Natural killer cell (primary cell): Measurements from ENCODE around the gene MYO7B. TPM values are rescaled to one million over a fixed set of nuclear protein-coding genes. Genes with fewer than 3 reads are reported as not detected.
"Not testable (repeated sequence)": the region's sequence is repeated elsewhere in the genome, so short reads cannot be mapped to it uniquely, and the experiment has no call there.

ENCODE experiments used
- ATAC-seq, 3 donors: fragments of 150-1000 bp in 2 of 3; fragments of 200-7000 bp in 1 of 3; cut with Tn5 transposase; 1 replicate in 1 of 3; 2 replicates in 2 of 3; pipeline ENCODE4 v1.10.0; 2021; ENCODE audit warnings: mild to moderate bottlenecking in 2 of 3, moderate library complexity in 2 of 3
- DNase-seq, 2 donors: peaks; one replicate each; pipeline versions ENCODE4 v3.0.0 to v3.0.0-alpha.2; 2013 to 2021; ENCODE audit warnings: mixed read lengths in 1 of 2
- H3K27ac ChIP-seq: one replicate; pipeline ENCODE4 v1.5.1; 2013; ENCODE audit warnings: mild to moderate bottlenecking, low read length
- H3K27me3 ChIP-seq: one replicate; pipeline ENCODE4 v1.6.1; 2013; ENCODE audit warnings: low read length; ENCODE audit not compliant: control insufficient read depth, insufficient read depth
- H3K36me3 ChIP-seq: one replicate; pipeline ENCODE4 v1.6.1; 2013; ENCODE audit warnings: low read length; ENCODE audit not compliant: control insufficient read depth, insufficient read depth
- H3K4me1 ChIP-seq: one replicate; pipeline ENCODE4 v1.6.1; 2013; ENCODE audit warnings: low read length; ENCODE audit not compliant: control insufficient read depth, insufficient read depth
- H3K4me3 ChIP-seq: one replicate; pipeline ENCODE4 v1.5.1; 2013; ENCODE audit warnings: low read length
- H3K9me3 ChIP-seq: one replicate; pipeline ENCODE4 v1.6.1; 2013; ENCODE audit warnings: low read length; ENCODE audit not compliant: control insufficient read depth, insufficient read depth
- H3K27ac Mint-ChIP-seq, 2 donors: one replicate each; pipeline ENCODE4 v1.8.0; 2022; ENCODE audit warnings: mild to moderate bottlenecking in 2 of 2, mixed read lengths in 2 of 2, moderate library complexity in 1 of 2
- H3K27me3 Mint-ChIP-seq, 2 donors: one replicate each; pipeline ENCODE4 v1.8.0; 2022; ENCODE audit warnings: low read depth in 2 of 2, mixed read lengths in 2 of 2
- H3K36me3 Mint-ChIP-seq: one replicate; pipeline ENCODE4 v1.8.0; 2022; ENCODE audit warnings: mixed read lengths
- H3K4me1 Mint-ChIP-seq, 2 donors: one replicate each; pipeline ENCODE4 v1.8.0; 2022; ENCODE audit warnings: mixed read lengths in 2 of 2
- H3K4me3 Mint-ChIP-seq: one replicate; pipeline ENCODE4 v1.8.0; 2022; ENCODE audit warnings: mild to moderate bottlenecking, moderate library complexity, mixed read lengths
- H3K9me3 Mint-ChIP-seq, 2 donors: one replicate each; pipeline ENCODE4 v1.8.0; 2022; ENCODE audit warnings: mixed read lengths in 2 of 2
- WGBS: methylation state at CpG from one replicate; pipeline ENCODE4 v1.1.7; 2013; ENCODE audit warnings: missing lambda C conversion rate; ENCODE audit not compliant: insufficient coverage; 5-methylcytosine and 5-hydroxymethylcytosine counted together
- intact Hi-C: fragments of 100-400 bp; cut with micrococcal nuclease; formaldehyde crosslinking; loops from one replicate; pipeline ENCODE4 v1.14.2; 2022
- total RNA-seq, 4 donors: library from RNA; stranded (reverse); fragments of 120-200 nt in 1 of 4; gene quantifications; one replicate each; pipeline versions ENCODE4 v1.2.3 to v1.2.4, GENCODE V29; 2013 to 2022
- TF ChIP-seq, protein P1 (sequence below): fragments of 200-600 bp; IDR thresholded peaks from one replicate; pipeline ENCODE4 v1.8.0; 2022; ENCODE audit warnings: antibody characterized with exemption

MYO7B gene
- total RNA-seq, 3 donors from 2014 or later (not counting 1 experiment from before 2014, with no cell fraction given) = 0.14 to 0.45 (median 0.25) TPM

DNA sequence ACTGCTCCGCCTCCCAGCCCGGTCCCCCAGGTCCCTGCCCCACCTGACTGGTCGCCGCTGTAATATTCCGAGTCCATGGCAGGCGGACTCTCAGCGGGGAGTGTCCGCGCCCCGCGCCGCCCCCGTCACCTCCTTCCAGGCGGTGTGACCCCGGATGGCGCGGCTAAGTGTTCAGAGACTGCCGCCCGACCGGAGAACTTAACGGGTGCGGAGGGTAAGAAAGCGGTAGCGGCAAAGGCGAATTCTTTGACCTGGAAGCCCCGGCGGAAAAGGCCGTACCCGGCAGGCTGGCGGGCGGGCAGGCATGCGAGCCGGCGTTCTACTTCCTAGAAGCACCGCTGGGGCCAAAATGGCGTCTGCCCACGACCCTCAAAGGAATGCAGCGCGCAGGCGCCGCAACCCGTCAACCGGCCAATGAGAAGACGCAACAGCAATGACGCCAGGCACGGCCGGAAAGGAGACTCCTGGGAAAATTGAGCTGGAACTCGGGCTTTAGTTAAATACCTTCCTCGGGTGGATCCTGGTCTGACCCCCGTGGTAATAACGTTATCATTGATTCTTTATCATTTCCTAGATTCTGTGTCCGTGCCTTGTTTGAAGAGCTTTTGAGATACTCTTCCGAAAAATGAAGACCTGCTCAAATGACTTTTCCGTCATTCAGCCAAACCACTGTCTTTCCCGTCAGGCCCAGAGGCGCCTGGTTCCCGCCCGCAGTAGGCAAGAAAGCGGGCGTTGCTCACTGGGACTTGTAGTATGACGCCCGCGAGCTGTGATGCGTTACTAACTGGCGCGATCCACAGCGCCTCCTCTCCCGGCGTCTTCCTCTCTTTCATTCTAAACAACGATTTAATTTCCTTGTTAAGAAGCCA is 9.1 kb upstream of the MYO7B start, which contains the start of gene IWS1:
IWS1 (minus strand) TSS at position 358 of the 869 bp plus-strand sequence; CDS start at position 77, 281 bp downstream.
- Mint-ChIP-seq H3K4me1 (peaks cover 37 to 43% of the 10 kb centered on the region in 2 donors), H3K36me3 (no peaks in the 10 kb centered on the region), H3K4me3 (peak within 1 kb of the TSS; percentile 93), H3K27ac (peak within 1 kb of the TSS; percentile 96 to 98), H3K9me3 (no peaks in the 10 kb centered on the region), H3K27me3 (peaks cover 9 to 13% of the 10 kb centered on the region in 2 donors)
- TF ChIP-seq, protein P1, sequence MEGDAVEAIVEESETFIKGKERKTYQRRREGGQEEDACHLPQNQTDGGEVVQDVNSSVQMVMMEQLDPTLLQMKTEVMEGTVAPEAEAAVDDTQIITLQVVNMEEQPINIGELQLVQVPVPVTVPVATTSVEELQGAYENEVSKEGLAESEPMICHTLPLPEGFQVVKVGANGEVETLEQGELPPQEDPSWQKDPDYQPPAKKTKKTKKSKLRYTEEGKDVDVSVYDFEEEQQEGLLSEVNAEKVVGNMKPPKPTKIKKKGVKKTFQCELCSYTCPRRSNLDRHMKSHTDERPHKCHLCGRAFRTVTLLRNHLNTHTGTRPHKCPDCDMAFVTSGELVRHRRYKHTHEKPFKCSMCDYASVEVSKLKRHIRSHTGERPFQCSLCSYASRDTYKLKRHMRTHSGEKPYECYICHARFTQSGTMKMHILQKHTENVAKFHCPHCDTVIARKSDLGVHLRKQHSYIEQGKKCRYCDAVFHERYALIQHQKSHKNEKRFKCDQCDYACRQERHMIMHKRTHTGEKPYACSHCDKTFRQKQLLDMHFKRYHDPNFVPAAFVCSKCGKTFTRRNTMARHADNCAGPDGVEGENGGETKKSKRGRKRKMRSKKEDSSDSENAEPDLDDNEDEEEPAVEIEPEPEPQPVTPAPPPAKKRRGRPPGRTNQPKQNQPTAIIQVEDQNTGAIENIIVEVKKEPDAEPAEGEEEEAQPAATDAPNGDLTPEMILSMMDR = peak; percentile 25
- no peaks in the 10 kb centered on the region for H3K9me3 ChIP-seq
- peak within 1 kb of the TSS; percentile 87 for H3K4me3 ChIP-seq
- WGBS = under 1% methylated on average over 70 of the region's 70 CpGs
- peak within 1 kb of the TSS; percentile 94 for H3K27ac ChIP-seq
- peaks cover 21% of the 10 kb centered on the region for H3K4me1 ChIP-seq
- H3K36me3 ChIP-seq = peaks cover 5% of the 10 kb centered on the region
- DNase-seq (peak; percentile 90 to 98), ATAC-seq (peak; percentile 87 to 94 (median 90))
- H3K27me3 ChIP-seq = peaks cover 3% of the 10 kb centered on the region
- intact Hi-C loops = loop anchor here (1.0 to 5.0 kb wide), 3 partner anchors 118 to 175 kb away; partner anchors contain the start of genes MAP3K2 and SFT2D3

DNA sequence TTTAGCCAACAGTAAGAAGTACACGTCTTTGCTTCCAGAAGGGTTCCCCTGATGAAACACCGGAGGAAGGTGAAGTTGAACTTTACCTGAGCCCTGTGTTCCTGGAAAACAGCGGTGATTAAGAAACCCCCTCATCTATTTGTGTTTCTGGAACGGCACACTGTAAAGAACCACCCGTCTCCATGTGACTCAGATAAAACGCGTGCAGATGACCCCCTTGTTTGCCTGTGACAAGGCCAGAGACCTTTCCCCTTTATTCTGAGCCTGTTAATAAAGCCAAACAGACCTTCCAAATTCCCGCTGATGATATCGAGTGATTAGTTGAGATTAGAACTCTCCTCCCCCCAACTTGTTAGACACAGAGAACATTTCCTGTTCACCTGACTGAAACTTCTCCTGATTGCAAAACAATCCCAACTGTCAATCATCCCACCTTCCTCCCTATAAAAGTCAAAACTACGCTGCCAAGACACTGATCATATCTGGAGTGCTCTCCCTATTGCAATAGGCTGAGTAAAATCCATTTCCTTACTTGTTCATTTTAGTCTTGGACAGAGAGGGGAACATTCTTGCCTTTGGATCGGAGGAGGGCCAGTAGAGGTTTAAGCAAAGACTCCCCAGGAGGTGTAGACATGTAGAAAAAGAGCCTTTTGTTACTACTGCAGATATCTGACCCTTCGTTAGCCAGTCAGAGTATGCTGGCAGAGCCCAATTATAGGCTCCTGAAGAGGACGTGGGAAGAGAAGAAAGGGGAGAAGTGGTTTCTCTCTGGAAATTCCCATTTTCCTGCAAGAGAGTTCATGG is 8.3 kb upstream of the MYO7B start:
- WGBS = 24% methylated on average over 13 of the region's 13 CpGs
- peaks cover 2% of the 10 kb centered on the region for H3K36me3 ChIP-seq
- no peaks in the 10 kb centered on the region for H3K9me3 ChIP-seq
- Mint-ChIP-seq H3K4me1 (peaks cover 33 to 39% of the 10 kb centered on the region in 2 donors), H3K27ac (peak overlapping the region; percentile 96 to 98), H3K9me3 (no peaks in the 10 kb centered on the region), H3K4me3 (peak overlapping the region; percentile 93), H3K27me3 (peaks cover 9 to 18% of the 10 kb centered on the region in 2 donors), H3K36me3 (no peaks in the 10 kb centered on the region)
- peaks cover 21% of the 10 kb centered on the region for H3K4me1 ChIP-seq
- peak overlapping the region; percentile 94 for H3K27ac ChIP-seq
- H3K4me3 ChIP-seq = peak overlapping the region; percentile 87
- TF ChIP-seq, protein P1 = no peak
- intact Hi-C loops = loop anchor here (5.0 kb wide), 1 partner anchor 140 kb away; the partner anchor contains the start of gene MAP3K2
- DNase-seq = no peak
- H3K27me3 ChIP-seq = peaks cover 3% of the 10 kb centered on the region
- ATAC-seq = peak in 1 of 3 donors; percentile 6

DNA sequence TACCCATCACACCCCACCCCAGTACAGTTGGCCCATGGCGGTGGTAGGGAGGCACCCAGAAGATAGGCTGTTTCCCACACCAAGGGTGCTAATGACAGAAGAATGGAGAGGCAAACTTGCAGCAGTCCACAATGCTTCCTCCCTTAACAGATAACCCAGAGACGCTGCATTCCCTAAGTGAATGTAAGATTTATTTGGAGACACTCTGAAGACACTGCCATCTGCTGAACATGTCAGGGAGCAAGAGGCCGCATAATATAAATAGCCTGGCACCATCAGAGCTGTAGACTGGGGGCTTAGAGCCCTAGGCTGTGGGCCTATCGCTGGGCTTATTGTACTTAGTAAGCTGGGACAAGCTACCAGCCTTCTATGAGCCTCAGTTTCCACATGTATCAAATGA is 7.0 kb upstream of the MYO7B start:
- peaks cover 25 to 33% of the 10 kb centered on the region in 2 donors for H3K4me1 Mint-ChIP-seq
- Histone ChIP-seq H3K4me3 (no peak overlapping the region), H3K9me3 (no peaks in the 10 kb centered on the region), H3K4me1 (peaks cover 21% of the 10 kb centered on the region), H3K27ac (no peak overlapping the region), H3K36me3 (no peaks in the 10 kb centered on the region), H3K27me3 (peaks cover 3% of the 10 kb centered on the region)
- WGBS = 98% methylated on average over 4 of the region's 4 CpGs
- no peak for ATAC-seq
- peaks cover 12 to 28% of the 10 kb centered on the region in 2 donors for H3K27me3 Mint-ChIP-seq
- no peaks in the 10 kb centered on the region for H3K36me3 Mint-ChIP-seq
- peak overlapping the region in 1 of 2 donors; percentile 98 for H3K27ac Mint-ChIP-seq
- H3K9me3 Mint-ChIP-seq = no peaks in the 10 kb centered on the region
- no peak overlapping the region for H3K4me3 Mint-ChIP-seq
- intact Hi-C loops = loop anchor here (5.0 kb wide), 1 partner anchor 141 kb away; the partner anchor contains the start of gene MAP3K2
- no peak for DNase-seq
- TF ChIP-seq, protein P1 = no peak

DNA sequence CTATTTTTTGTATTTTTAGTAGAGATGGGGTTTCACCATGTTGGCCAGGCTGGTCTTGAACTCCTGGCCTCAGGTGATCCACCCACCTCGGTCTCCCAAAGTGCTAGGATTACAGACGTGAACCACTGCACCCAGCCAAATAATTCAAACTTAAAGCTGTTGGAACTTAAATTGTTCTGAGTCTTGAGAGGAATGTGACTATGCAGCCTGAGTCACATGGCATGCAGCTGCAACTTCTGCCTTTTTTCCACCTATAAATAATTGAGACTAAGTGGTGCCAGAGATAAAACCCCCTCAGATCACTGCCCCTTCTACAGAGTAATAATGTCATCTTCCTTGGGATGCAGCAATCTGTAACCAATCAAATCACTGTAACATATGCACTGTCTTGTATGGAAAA is 6.1 kb upstream of the MYO7B start:
- H3K4me3 ChIP-seq, H3K4me3 Mint-ChIP-seq, H3K9me3 ChIP-seq, DNase-seq, H3K9me3 Mint-ChIP-seq, H3K36me3 ChIP-seq, H3K36me3 Mint-ChIP-seq, ATAC-seq, H3K27ac ChIP-seq, H3K27me3 ChIP-seq, H3K27ac Mint-ChIP-seq: not testable (repeated sequence)
- peaks cover 21 to 26% of the 10 kb centered on the region in 2 donors for H3K4me1 Mint-ChIP-seq
- peaks cover 20 to 37% of the 10 kb centered on the region in 2 donors for H3K27me3 Mint-ChIP-seq
- H3K4me1 ChIP-seq = peaks cover 18% of the 10 kb centered on the region
- intact Hi-C loops = loop anchor here (5.0 kb wide), 1 partner anchor 142 kb away; the partner anchor contains the start of gene MAP3K2
- WGBS = 80% methylated on average over 1 of the region's 2 CpGs
